Cerebellar cortex (tissue), 1 donor: ENCODE data around the gene CCDC85C.

Experiments
- DNase-seq: peaks from one replicate; pipeline ENCODE4 v3.0.0-alpha.2; 2015; ENCODE audit warnings: low spot score

Gene CCDC85C

GRCh38 chr14:99605299-99605961, 1.4 kb upstream of the CCDC85C start:
- DNase-seq: peak; percentile 65

- no peak for DNase-seq
These were observed 825 bp upstream of the CCDC85C start for GRCh38 chr14:99604766-99605298.

- peak; percentile 93 for DNase-seq
These were observed 315 bp upstream of the CCDC85C start for GRCh38 chr14:99604278-99604765.

- no peak for DNase-seq
These were observed 1.1 kb downstream of the CCDC85C start for GRCh38 chr14:99602788-99603415.

- no peak for DNase-seq
These were observed 1.8 kb downstream of the CCDC85C start for GRCh38 chr14:99602054-99602787.

GRCh38 chr14:99601361-99601831, 2.6 kb downstream of the CCDC85C start:
- peak; percentile 77 for DNase-seq

- DNase-seq: no peak
These were observed 3.6 kb downstream of the CCDC85C start for GRCh38 chr14:99600232-99600888.

- DNase-seq: no peak
These were observed 4.6 kb downstream of the CCDC85C start for GRCh38 chr14:99599393-99599792.

- no peak for DNase-seq
These were observed 5.2 kb downstream of the CCDC85C start for GRCh38 chr14:99598774-99599173.

GRCh38 chr14:99597911-99598600, 6.0 kb downstream of the CCDC85C start:
- DNase-seq: no peak

- DNase-seq: no peak
These were observed 7.2 kb downstream of the CCDC85C start for GRCh38 chr14:99596772-99597171.

GRCh38 chr14:99596071-99596627, 7.9 kb downstream of the CCDC85C start:
- no peak for DNase-seq

GRCh38 chr14:99595524-99595923, 8.5 kb downstream of the CCDC85C start:
- no peak for DNase-seq

- no peak for DNase-seq
These were observed 9.0 kb downstream of the CCDC85C start for GRCh38 chr14:99595034-99595433.

GRCh38 chr14:99593971-99594841, 9.8 kb downstream of the CCDC85C start:
- DNase-seq: peak; percentile 80

- DNase-seq: peak; percentile 73
These were observed 10.9 kb downstream of the CCDC85C start for GRCh38 chr14:99592933-99593753.

- DNase-seq: peak; percentile 4
These were observed 11.6 kb downstream of the CCDC85C start for GRCh38 chr14:99592394-99592793.

- DNase-seq: peak; percentile 25
These were observed 13.1 kb downstream of the CCDC85C start for GRCh38 chr14:99590746-99591555.
